ENCODE results near the gene RNF227.

Gene RNF227

GRCh38 chr17:7932949-7933348 lies 16.9 kb upstream of the RNF227 start:
- H3K27ac ChIP-seq (ENCODE audit: low read depth, low read length), result no peak overlapping the region
- TF ChIP-seq CTCF (IDR thresholded peaks at IDR 0.05; ENCODE audit: low read depth, low read length, poor library complexity, severe bottlenecking) (no peak), EZH2phosphoT487 (IDR thresholded peaks at IDR 0.05; ENCODE audit: borderline replicate concordance, low read length) (no peak)

GRCh38 chr17:7932483-7932891 lies 16.4 kb upstream of the RNF227 start:
- H3K27me3 ChIP-seq (ENCODE audit: control insufficient read depth, low read length), result no peaks in the 10 kb centered on the region
- H3K36me3 ChIP-seq (ENCODE audit: control insufficient read depth, low read length), result peaks cover 41% of the 10 kb centered on the region
- no peaks in the 10 kb centered on the region for H3F3A ChIP-seq (ENCODE audit: control insufficient read depth, insufficient read depth)
- H3K27ac ChIP-seq (ENCODE audit: low read depth, low read length), result peak overlapping the region; percentile 62
- no peaks in the 10 kb centered on the region for H4K20me1 ChIP-seq (ENCODE audit: control insufficient read depth, insufficient read depth, low read depth, low read length)
- H3K4me1 ChIP-seq (ENCODE audit: control insufficient read depth, low read length), result peaks cover 27% of the 10 kb centered on the region
- H3K4me3 ChIP-seq (ENCODE audit: low read length), result peak overlapping the region; percentile 96
- TF ChIP-seq CTCF (IDR thresholded peaks at IDR 0.05; ENCODE audit: low read depth, low read length, poor library complexity, severe bottlenecking) (no peak), EZH2phosphoT487 (IDR thresholded peaks at IDR 0.05; ENCODE audit: borderline replicate concordance, low read length) (no peak)
- peaks cover 49% of the 10 kb centered on the region for H3K79me2 ChIP-seq (ENCODE audit: control insufficient read depth, low read length)
- H3K9me3 ChIP-seq (ENCODE audit: control insufficient read depth, insufficient read depth, low read length), result no peaks in the 10 kb centered on the region
- peak overlapping the region; percentile 72 for H3K4me2 ChIP-seq (ENCODE audit: low read length)
- H3K9me2 ChIP-seq (replicated peaks; ENCODE audit: control insufficient read depth, low read length), result no peaks in the 10 kb centered on the region

More at GRCh38 chr17:7932949-7933348, 16.9 kb upstream of the RNF227 start:
- no peaks in the 10 kb centered on the region for H4K20me1 ChIP-seq (ENCODE audit: control insufficient read depth, insufficient read depth, low read depth, low read length)
- peaks cover 27% of the 10 kb centered on the region for H3K4me1 ChIP-seq (ENCODE audit: control insufficient read depth, low read length)
- peak overlapping the region; percentile 72 for H3K4me2 ChIP-seq (ENCODE audit: low read length)
- H3K4me3 ChIP-seq (ENCODE audit: low read length), result peak overlapping the region; percentile 96
- no peaks in the 10 kb centered on the region for H3K9me2 ChIP-seq (replicated peaks; ENCODE audit: control insufficient read depth, low read length)
- H3K9me3 ChIP-seq (ENCODE audit: control insufficient read depth, insufficient read depth, low read length), result no peaks in the 10 kb centered on the region
- no peaks in the 10 kb centered on the region for H3F3A ChIP-seq (ENCODE audit: control insufficient read depth, insufficient read depth)
- peaks cover 49% of the 10 kb centered on the region for H3K79me2 ChIP-seq (ENCODE audit: control insufficient read depth, low read length)
- H3K36me3 ChIP-seq (ENCODE audit: control insufficient read depth, low read length), result peaks cover 41% of the 10 kb centered on the region
- no peaks in the 10 kb centered on the region for H3K27me3 ChIP-seq (ENCODE audit: control insufficient read depth, low read length)

GRCh38 chr17:7931709-7932482 lies 15.8 kb upstream of the RNF227 start, which contains the start of the genes CNTROB and TRAPPC1:
TSS of gene CNTROB (plus strand) at chr17:7932206. CDS start at chr17:7933080, 874 bp downstream.
TSS of gene TRAPPC1 (minus strand) at chr17:7931946. CDS start at chr17:7931829, 117 bp downstream.
- H3K4me3 ChIP-seq (ENCODE audit: low read length), result peak within 1 kb of the TSS; percentile 96
- H3K36me3 ChIP-seq (ENCODE audit: control insufficient read depth, low read length), result peaks cover 36% of the 10 kb centered on the region
- TF ChIP-seq EZH2phosphoT487 (IDR thresholded peaks at IDR 0.05; ENCODE audit: borderline replicate concordance, low read length), result no peak
- no peak for TF ChIP-seq CTCF (IDR thresholded peaks at IDR 0.05; ENCODE audit: low read depth, low read length, poor library complexity, severe bottlenecking)
- H3K9me2 ChIP-seq (replicated peaks; ENCODE audit: control insufficient read depth, low read length), result no peaks in the 10 kb centered on the region
- H4K20me1 ChIP-seq (ENCODE audit: control insufficient read depth, insufficient read depth, low read depth, low read length), result no peaks in the 10 kb centered on the region
- no peaks in the 10 kb centered on the region for H3F3A ChIP-seq (ENCODE audit: control insufficient read depth, insufficient read depth)
- no peaks in the 10 kb centered on the region for H3K27me3 ChIP-seq (ENCODE audit: control insufficient read depth, low read length)
- H3K4me2 ChIP-seq (ENCODE audit: low read length), result peak within 1 kb of the TSS; percentile 72
- peaks cover 49% of the 10 kb centered on the region for H3K79me2 ChIP-seq (ENCODE audit: control insufficient read depth, low read length)
- H3K4me1 ChIP-seq (ENCODE audit: control insufficient read depth, low read length), result peaks cover 27% of the 10 kb centered on the region
- no peaks in the 10 kb centered on the region for H3K9me3 ChIP-seq (ENCODE audit: control insufficient read depth, insufficient read depth, low read length)
- H3K27ac ChIP-seq (ENCODE audit: low read depth, low read length), result peak within 1 kb of the TSS; percentile 62
